Panc1 (cell line): ENCODE measurements around the gene TEX30.

Experiments used
- CTCF ChIP-seq: fragments of 450-650 bp; IDR thresholded peaks from 2 replicates; pipeline ENCODE4 v1.5.1; 2017; ENCODE audit warnings: mild to moderate bottlenecking
- POLR2AphosphoS5 ChIP-seq: IDR thresholded peaks from 2 replicates; pipeline ENCODE4 v1.6.1; 2012; ENCODE audit warnings: mild to moderate bottlenecking, low read depth, low read length, moderate library complexity

GRCh38 chr13:102771298-102772041 is 2.1 kb downstream of the TEX30 start:
- TF ChIP-seq CTCF = no peak
- no peak for TF ChIP-seq POLR2AphosphoS5
